Activated CD8-positive, alpha-beta memory T cell treated with anti-CD3 and anti-CD28 coated beads, Interleukin-2, amount 50 U/mL, for 24 hours (primary cell): ENCODE measurements around the gene SLX4IP.

Source experiments
- DNase-seq: peaks from one replicate; pipeline ENCODE4 v3.0.0-alpha.2; 2020; ENCODE audit errors: extremely low read depth

Gene SLX4IP

DNA sequence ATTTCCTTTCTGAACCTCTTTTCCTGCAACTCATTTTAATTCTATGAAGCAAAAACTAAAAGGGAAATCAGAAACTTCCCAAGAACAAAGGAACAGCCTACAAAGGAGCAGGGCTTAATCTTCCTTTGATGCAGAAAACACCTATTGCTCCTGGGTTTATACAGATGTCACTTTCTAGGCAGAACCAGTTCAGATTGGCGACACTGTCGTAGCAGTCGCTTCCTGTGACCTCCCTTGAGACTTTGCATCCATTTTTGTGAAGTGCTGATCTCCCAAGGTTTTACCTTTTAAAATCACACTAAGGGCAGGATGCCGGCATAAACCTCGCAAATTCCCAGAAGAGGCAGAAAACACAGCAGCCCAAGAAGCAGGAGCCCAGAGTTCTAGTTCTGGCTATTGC, 198.6 kb downstream of the SLX4IP start:
- no peak for DNase-seq

DNA sequence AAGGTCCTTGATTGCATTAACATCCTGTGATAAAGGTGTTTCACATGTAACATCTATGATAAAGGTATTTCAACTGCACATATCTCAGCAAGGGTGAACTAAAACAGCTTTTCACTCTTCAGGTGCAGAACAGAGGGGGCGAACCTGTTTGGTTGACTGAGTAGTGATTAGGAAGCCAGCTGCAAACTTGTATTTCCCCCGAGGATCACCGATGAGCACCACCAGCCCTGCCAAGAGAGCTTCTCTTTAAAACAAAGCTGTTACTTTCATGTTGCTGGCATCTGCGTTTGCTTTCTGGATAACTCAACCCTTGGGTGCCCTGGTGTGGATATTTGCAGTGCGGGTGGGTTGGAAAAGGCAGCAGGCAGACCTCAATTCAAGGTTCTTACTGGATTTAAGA, 199.1 kb downstream of the SLX4IP start:
- no peak for DNase-seq

DNA sequence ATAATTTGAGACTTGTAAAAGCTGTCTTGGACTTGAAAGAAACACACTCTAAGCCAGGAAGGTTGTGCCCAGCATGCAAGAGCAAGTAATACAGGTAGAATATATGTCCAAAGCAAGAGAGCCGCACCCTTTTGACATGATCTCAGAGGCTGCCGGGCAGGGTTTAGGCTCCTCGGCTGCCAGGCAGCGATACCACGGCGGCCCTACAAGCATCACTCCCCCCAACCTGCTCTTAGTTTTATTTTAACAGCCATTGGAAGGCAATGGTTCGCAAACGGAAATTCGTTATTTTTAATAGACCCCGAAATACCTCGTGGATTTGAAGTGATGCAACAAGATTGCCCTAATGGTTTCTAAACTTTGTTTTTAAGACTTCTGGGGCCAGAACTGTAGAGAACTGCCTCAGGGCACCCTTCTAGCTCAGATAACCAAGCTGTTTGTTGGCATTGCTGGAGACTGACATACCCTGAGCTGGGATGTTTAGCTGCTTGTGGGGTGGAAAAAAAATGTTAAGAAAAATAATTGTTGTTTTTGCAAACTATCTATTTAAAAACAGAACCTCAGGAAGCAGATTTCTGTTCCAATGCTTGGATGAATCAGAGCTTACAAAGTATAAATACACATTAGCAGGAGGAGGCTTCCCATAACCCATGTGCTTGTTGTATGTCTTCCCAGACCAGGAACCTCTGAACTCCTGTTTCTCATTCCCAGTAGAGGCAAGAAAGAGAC, 199.7 kb downstream of the SLX4IP start:
- no peak for DNase-seq

DNA sequence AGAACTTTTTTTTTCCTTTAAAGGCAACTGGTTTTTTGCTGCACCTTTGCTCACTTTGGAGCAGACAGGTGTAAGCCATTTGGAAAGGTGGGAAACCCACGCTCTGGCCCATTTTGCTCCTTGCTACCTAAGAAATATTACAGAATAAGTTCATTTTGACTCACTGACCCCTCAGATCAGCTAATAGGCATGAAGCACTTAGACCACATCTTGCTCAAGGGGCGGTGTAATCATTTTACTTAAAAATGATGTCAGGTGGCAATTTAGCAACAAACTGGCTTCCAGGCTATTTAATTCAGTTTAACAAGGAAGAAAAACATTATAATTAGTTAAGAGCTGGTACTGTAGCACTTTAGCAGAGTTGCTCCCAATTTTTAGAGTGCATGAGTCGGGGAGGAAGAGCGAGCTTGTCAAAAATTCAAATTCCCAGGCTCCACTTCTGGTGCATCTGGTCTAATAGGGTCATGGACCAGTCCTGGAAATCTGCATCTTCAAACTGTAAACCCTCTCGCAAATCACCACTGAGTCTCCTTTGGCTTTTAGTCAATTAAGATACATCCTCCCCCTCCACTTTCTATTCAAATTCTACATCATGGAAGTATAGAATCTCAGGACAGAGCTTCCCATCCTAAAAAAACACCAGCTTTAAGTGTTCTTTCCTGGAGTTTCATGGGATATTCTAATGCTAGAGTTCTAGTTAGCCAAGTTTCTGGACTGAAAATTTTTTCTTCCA, 200.5 kb downstream of the SLX4IP start:
- no peak for DNase-seq

DNA sequence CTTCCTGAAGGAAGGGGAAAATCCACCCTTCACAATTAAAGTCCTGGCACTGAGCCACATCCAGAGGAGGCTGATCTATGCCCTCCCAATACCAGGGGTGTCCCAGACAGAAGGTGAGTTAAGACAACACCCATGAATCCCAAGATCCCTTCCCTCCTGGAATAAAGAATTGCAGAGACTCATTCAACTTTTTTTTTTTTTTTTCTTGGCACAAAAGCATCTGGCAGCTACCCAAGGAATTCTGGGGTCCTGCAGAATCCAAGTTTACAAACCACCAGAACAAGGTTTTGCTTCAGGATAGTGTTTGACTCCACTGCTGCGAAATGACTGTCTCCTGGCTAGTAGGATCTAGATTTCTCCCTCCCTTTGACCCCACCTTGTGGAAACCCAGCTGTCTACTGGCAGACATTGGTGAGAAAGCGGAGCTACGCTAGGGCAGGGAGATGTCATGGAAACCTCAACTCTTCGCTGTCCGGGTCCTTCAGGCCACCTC, 201.3 kb downstream of the SLX4IP start:
- no peak for DNase-seq

DNA sequence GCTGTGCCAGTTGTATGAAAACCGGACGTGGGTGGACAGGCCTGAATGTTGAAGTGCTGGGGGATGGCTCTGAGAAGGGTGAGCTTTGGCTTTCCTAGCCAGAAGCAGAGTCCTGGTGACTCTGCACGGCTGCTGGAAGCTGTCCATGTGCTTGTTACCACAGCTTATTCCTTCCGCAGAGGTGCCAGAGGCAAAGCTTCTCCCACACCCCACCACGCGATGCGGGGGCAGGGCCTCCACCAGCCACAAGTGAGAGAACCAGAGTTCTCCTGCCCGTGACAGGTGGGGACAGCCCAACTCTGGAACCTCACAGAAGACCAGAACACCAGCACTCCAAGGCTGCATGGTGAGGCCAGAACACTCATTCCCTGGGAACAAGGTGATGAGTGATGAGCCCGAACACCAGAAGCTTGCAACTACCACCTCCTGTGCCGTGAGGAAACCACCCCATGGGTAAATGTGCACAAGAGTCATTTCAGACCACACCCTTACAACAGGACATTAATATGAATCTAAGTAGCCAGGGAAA, 202.0 kb downstream of the SLX4IP start:
- no peak for DNase-seq

DNA sequence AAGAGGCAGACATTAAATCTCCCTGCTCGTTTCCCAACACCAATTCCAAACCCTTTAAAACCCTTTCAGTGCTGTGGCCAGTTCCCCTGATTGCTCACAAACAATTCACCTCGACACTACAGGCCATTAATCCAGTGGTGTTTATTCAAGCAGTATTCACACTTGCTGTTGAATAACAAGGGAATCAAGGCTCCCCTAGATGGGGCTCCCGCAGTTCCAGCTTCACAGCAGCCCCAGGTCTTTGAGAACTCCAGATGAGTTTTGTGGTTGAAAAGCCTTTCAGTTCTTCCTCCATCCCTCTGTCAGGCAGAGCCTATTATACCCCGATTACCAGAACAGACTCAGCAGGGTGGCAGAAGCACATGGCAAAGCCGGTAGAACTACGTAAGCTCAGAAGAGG, 202.5 kb downstream of the SLX4IP start:
- no peak for DNase-seq

DNA sequence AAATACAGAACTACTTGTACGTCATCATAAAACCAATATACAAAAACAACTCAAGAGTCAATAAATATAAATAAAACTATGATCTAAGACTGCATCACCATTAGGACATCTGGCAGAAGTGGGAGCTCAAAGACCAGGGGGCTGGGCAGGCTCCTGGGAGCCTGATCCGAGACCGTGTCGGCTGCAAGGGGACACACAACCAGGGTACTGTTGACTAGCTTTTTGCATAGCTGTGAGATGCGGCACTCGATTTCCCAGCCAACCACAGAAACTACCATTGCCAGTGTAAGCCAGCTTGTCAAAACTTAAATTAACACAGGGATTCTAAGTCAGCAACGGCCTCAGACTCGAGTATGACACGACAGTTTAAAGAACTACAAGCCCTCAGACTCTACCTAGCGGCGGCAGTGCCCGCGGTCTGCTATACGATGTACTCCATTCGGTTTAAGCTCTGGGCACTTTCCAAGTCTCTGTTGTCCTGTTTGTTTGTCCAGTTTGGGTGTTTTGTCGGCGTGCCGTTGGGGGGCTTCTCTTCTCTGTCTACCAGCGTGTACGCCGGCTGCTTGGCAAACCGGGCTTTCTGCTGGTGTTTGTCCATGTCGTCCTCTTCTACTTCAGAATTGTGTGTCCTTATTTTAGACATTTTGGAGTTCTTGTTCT, 204.1 kb downstream of the SLX4IP start:
- DNase-seq, result no peak

DNA sequence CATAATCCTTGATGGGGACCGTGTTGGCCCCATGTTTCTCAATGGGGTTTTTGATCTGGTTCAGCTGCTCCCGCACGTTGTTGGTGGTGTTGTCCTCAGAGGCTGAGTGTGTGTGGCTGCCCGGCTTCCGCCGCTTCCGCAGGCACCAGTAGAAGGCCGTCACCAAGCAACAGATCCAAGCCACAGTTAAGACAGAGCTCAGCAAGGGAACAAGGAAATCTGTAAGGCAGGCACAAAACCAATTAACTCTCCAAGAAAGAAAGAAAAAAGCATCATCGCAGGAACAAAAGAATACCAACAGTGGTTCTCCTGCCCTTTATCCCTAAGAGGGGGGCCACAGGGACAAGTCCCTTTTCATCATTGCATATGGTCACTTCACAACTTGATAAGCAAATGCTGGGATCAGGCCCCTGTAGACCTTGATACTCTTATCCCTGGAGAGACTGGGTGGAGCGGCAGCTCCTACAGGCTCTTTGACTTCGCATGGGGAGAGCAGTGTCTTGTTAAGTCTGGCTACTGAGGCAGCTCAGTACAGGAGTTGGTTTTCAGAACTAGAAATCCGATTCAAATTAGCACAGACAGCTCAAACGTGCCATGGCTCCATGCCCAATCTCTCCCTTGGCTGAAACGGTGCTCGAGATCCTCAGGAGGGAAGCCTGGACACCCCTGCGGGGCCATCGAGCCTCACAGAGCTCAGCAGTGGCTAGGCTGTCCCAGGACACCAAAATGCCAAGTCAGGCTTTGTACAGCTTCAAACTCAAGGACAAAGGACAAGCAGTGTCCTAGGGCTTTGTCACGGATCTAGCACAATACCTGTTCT, 204.8 kb downstream of the SLX4IP start:
- DNase-seq, result no peak

DNA sequence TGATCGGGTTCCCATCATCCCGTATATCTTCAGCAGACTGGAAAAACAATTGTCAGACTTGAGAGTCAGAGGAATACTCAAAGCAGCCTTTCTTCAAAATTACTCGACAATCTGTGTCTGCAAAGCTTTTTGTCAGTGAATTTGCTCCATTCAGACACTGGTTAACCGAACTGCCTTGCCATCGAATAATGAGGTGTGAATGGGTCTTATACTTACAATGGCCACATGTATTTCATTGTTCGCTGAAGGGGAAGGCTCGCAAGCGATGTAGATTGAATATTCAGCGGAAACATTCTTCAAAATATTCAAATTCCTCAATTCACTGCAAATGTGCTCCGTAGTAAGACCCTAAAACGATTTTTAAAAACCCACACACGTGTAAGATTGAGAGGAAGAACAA, 205.8 kb downstream of the SLX4IP start:
- no peak for DNase-seq

DNA sequence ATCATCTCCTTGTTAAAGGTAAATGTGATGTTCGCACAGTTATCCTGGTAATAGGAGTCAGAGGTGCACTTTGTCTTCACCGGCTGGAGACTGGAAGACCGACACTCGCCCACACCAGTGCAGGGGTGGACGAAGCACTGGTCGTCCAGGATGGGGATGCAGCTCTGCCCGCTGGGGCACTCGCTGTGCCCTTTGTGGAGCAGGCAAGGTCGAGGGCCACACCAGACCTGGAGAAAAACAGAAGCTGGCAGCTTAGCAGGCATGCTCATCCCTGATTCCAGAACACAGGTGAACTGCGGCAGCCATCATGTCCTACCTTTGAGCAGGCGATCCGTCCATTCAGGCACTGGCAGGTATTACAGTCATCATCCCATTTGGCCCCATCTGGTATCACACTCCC, 206.4 kb downstream of the SLX4IP start:
- no peak for DNase-seq

DNA sequence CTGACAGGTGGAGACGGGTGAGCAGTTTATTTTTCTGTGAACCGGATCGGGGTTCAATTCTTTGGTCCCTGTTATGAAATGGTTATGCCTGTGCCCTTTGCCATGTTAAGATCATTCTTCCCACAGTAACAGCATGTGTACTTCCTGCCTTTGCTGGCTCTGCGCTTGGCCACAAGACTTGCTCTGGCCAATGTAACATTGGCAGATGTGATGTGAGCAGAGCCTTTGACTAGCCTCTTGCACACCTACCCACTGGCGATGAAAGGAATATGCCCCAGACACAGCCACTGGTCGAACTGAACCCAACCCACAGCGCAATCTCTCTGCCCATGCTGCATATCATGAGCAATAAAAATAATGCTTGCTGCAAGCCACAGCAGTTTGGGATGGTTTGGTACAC, 206.8 kb downstream of the SLX4IP start:
- no peak for DNase-seq

DNA sequence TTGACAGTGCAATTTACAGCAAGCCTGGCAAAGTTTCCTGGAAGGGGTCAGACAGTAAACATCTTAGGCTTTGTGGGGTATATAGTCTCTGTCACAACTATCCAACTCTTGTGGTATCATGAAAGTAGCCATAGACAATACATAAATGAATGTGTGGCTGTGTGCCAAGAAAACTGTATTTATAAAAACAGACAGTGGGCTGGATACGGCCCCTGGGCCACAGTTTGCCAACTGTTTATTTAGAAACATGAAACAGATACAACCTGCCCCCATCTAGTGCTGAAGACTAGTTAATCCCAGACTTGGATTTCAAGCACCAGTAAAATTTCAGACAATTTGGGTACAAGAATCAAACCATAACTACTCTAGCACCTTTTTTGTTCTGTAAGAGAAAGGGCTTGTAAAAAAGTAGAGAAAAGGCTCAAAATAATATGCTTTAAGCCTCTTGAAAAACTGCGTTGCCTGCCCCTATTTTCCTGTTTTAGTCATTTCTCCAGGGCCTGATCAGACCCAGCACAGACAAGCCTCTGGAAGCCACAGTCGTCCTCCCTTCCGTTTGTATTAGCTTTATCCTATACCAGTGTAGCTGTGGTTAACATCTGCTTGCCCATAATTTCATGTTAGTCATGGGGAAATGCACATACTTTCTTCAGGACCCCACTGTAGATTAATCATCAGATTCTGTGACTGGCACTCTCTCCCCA, 207.9 kb downstream of the SLX4IP start:
- DNase-seq, result no peak

DNA sequence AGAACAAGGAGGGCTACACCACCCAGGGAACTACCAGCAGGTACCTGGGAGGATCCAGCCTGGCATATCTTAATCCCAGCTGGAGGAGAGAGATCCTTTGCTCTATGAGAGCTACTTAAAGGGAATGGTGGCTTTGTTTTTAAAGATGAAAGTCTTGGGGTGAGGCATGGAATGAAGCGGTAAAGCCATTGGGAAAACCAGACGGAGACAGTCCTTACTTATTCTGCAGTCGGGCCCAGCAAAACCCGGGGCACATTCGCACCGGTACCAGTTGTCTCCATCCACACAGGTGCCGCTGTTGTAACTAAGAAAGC, 208.4 kb downstream of the SLX4IP start:
- DNase-seq, result no peak

DNA sequence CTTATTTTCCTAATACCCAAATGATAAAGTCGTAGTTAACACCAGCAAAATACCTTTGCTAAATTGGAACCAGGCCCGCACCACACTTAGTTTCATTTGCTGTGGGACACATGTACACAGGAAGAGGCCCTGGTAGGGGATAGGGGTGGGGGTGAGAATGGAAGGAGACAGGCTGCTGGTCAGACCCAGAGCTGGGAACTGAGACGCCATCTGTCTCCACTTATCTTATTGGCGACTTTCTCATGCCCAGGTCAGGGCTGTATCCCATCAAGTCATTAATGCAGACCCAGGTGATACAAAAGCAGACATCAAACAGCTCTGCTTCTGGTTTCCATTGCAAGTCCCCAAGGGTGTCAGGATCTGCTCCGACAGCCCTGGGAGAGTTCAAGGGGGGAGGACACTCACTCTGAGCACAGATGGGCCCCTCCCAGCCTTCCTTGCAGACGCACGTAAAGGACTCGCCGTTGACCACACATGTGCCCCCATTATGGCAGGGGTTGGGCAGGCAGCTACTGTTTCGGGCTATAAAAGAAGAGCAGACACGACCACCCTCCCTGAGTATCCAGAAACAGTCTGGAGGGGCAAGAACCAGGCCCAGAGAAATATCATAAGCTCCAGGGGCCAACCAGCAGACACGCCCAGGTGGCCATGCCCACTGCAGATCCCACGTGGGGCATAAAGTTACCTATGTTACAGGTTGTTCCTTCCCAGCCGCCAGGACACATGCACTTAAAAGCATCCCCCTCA, 209.5 kb downstream of the SLX4IP start:
- DNase-seq, result no peak

DNA sequence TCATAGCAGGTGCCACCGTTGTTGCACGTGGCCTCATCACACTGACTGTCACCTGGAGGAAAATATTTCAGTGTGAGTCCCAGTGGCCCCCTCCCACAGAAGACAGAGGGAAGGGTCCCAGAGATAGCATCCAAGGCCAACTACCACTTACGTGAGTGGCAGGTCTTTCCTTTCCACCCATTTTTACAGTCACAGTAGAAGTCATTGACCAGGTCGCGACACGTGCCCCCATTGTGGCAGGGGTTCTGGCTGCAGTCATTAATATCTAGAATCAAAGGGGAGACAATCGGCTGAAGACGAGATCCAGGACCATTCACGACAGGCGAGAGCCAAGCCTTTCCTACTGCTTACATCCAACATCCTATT, 210.1 kb downstream of the SLX4IP start:
- DNase-seq, result no peak

DNA sequence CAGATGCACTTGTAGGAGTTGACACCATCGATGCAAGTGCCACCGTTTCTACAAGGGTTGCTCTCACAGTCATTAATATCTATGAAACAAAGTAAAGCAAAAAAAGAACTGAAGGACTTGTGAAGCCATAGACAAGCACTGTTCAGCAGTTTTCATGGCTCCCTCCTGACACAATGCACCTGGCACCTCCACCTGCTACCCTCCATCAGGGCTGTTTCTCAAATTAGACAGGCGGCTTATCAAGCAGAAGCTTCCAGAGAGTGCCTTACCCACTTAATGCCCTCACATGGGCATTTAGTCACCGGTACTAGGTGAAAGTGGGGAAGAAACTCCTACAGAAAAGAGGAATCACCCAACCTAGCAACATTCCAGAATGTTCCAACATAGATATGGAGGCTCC, 210.9 kb downstream of the SLX4IP start:
- no peak for DNase-seq

DNA sequence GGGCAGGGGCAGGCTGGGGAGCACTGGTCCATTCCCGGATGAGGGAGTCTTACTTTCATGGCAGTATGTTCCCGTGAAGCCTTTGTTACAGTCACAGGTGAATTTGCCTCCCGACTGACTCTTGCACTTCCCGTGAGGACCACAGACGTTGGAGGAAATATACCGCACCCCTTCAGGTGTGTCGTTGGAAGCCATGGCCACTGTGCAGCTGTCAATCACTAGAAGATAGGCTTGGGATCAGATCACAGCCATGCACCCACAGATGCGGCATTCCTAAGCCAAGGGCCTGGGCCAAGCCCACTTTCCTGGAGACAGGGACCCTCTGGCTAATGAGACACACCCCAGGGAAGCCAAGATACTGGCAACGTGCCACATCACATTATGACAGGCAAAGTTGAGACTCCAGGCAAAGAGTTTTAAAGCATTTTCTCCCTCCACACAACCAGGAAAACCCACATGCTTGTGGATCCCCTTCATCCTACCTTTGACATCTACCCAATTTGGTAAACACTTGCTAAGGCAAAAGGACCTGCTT, 211.8 kb downstream of the SLX4IP start:
- DNase-seq, result no peak

DNA sequence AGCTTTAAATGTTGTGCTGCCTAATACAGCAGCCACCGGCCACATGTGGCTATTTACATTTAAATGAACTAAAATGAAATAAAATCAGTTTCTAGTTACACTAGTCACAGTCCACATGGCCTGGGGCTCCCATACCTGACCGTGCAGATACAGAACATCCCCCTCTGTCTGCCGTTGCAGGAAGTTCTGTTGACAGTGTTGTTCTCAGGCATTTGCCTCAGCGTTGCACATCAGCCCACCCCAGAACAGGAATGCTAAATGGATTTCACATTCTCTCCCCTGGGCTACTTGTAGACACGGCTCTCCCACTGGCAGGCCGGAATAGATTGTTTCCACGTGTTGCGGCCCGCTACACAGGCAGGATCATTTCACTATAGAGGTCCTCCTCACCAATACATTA, 212.4 kb downstream of the SLX4IP start:
- no peak for DNase-seq

DNA sequence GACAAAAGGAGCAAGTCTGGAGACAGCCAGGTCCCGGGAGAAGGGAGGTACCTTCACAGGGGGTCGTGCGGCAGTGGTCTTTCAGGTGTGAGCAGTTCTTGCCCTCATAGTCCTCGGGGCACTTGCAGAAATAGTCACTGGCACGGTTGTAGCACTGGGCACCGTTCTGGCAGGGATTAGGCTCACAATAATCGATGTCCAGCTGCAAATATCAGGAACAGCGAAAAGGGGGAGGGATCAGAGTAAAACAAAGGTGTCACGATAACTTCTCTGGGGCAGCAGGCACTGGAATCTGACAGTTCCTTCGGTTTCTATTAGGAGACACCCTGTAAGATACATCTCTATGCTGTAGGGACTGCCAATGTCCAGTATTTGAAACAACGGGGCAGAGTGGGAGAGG, 212.8 kb downstream of the SLX4IP start:
- DNase-seq, result no peak
